IPS-NIHi7 (cell line): ENCODE results near the gene SYT14.
"Not testable (repeated sequence)": the region's sequence is repeated elsewhere in the genome, so short reads cannot be mapped to it uniquely, and the experiment has no call there.

ENCODE experiments used
- DNase-seq: peaks from one replicate; pipeline ENCODE4 v3.0.0; 2012; ENCODE audit warnings: mixed read lengths; ENCODE audit errors: extremely low spot score

The SYT14 gene

DNA sequence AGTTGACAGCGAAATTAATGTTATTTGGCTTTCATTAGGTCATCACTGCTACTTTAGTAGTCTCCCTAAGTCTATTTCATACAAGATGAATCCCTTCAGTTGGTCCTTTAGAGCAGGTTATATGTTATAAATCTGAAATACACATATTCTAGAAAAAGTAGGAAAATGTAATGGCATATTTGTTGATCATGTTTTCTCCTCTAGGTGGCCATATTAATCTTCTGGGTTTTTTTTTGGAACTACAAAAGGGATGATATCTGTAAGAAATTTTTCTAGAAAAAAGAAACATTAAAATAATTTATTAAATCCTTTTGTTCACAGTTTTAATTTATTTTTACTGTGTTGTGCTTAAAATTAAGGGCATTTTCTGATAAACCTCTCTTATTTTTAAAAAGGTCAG is 87.9 kb downstream of the SYT14 start:
- no peak for DNase-seq

DNA sequence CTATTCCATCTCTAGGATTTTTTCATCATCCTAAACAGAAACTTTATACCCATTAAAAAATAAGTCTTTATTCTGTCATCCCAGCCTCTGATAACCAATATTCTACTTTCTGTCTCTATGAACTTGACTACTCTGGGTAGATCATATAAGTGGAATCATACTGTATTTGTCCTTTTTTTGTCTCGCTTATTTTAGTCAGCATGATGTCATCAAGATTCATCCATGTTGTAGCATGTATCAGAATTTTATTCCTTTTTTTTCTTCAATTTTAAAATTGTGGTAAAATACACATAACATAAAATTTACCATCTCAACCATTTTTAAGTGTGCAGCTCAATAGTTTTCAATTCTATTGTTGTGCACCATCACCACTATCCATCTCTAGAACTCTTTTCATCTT is 90.0 kb downstream of the SYT14 start:
- DNase-seq = no peak

DNA sequence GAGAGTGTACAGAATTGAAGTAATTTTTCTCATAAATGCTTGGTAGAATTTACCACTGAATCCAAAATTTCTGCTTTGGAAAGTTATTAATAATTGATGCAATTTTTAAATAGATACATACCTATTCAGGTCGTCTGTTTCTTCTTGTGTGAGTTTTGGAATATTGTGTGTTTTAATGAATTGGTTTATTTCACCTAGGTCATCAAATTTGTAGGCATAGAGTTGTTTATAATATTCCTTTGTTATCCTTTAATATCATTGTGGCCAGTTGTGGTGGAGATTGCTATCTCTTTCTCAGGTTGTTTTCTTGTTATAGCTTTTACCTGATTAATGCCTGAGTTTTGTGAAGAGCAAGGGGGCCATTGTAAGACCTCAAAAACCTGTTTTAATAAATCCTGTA is 93.5 kb downstream of the SYT14 start:
- DNase-seq = no peak

DNA sequence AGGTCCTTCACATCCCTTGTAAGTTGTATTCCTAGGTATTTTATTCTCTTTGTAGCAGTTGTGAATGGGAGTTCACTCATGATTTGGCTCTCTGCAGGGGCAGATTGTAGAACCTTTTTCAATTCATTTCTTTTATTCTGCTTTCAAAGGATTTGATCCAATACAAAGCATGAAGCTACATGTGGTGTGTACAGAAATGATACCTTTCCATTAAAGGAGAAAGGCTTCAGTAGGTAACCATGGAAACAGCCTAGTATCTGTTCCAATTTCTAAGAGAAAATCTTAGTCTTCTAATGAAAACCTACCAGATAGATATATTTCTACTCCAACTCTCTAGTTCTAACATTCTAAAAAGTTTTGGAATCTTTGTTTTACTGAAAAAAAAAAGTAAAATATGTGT is 105.0 kb downstream of the SYT14 start:
- no peak for DNase-seq

DNA sequence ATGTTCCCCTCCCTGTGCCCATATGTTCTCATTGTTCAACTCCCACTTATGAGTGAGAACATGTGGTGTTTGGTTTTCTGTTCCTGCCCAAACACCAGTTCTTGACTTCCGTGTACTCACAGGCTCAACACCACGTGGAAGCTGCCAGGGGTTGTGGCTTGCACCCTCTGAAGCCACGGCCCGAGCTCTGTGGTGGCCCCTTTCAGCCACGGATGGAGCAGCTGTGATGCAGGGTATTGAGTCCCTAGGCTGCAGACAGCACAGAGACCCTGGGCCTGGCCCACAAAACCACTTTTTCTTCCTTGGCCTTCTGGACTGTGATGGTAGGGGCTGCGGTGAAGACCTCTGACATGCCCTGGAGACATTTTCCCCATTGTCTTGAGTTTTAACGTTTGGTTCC is 111.6 kb downstream of the SYT14 start:
- DNase-seq = no peak

DNA sequence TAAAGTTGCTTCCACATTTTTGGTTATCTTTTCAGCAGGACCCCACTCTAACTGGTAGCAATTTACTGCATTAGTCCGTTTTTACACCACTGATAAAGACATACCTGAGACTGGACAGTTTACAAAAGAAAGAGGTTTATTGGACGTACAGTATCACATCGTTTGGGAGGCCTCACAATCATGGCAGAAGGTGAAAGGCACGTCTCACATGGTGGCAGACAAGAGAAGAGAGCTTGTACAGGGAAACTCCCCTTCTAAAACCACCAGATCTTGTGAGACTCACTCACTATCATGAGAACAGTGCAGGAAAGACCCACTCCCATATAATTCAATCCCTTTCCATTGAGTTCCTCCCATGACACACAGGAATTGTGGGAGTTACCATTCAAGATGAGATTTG is 112.5 kb downstream of the SYT14 start:
- not testable (repeated sequence) for DNase-seq

DNA sequence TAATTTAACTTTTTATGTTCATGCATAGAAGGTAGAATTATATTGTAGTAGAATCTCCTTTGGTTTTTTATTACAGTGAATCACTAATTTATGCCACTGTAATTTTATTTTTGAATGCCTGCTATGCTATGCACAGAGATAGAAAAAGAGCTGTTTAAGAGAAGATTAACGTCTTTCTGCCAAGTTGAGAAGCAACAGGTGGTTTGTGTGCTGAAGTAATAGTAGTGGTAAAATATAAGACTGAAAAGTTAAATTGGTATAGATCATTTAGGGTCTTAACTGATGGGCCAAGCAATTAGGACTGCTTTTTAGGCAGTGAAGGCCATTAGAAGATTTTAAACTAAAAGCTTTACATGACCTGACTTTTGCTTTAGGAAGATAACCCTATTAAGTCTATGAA is 115.1 kb downstream of the SYT14 start:
- no peak for DNase-seq

DNA sequence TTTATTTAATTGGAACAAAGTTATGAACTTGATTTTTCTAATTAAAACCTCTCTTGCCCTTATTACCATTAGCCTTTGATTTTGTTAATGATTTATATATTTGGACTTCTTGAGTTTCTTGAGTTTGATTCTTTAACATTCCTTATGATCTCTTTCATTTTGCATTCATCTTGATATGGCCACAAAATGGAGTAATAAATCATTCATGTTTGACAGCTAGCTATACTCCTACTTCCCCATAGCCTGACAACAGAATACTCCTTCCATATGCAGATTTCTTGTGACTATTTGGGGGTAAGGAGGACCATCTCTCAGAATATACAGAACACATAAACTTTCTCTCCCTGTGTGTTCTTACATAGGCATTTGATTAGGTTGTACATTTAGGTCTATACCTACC is 119.6 kb downstream of the SYT14 start:
- no peak for DNase-seq

DNA sequence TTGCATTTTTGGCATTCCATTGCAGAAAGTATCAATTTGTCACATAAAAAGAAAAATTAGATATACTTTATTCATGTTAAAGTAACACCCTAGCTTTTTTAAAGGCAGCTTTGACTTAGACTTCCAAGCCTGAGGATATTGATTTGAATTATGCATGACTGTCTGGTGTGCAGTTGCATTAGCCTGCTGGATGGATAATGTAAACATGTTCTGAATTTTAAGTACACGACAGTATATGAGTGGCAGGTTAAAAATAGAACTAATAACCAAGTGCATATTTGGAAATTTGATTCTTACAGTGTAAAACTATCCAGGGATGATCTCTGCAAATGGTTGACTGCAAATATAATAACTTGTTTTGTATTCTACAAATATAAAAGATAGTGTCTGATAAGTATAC is 124.0 kb downstream of the SYT14 start:
- DNase-seq = no peak

DNA sequence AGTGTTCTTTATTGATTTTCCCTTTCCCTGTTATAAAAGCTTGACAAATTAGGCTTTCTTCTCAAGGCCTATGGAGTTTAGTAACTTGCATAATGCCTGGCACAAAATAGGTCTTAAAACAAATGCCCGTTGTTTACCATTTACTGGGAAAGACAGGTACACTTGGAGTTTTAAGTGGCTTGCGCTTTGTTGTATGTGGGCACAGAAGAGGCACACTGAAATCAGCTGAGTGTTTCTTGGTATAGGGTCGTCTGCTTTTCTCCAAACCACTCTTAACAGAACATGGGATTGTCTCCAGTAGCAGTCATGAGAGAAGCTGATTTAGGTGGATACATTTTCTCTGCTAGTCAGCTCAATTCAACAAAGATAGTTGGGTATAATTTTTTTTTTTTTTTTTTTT is 132.5 kb downstream of the SYT14 start:
- no peak for DNase-seq

DNA sequence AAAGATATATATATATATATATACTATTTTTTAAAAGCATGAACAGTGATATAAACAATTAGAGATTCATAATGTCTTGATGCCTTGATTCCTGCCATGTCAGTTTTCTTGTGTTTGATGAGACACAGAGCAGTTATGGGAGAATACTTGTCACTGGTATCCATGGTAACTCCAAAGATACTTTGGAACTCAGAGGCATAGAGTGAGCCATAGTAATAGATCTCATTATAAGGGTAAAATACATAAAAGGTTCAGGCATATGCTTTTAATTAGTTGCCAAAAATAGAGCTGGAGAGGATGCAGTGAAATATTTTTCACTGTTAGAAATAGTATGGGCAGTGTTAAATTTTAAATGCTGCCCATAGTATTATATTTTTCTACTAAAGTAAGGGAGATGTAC is 134.1 kb downstream of the SYT14 start:
- DNase-seq = no peak

DNA sequence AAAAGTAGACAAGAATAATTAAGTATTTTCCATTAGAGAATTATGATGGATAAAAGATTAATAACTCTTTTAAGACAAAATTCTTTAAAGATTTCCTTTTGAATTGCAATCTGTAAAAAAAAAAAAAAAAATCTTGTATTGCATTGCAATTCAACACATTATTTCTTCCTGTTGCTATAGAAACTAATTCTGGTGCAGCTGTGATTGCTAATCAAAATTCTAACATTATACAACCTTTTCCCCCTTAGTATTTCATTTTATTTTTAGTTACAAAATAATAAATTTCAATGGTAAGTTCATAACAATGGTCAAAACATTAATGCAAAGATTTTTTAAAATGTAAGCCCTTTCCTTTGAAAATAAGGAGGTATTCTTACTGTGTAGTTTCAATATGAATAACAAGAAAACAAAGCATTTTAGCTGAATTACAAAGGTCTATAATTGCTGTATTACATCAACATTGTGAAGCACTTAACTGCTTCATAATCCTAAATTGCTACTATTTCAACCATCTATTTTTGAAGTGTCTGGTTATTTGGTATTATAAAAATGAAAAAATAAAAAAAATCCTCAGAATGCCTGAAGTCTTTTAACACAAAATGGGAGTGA is 135.0 kb downstream of the SYT14 start:
- DNase-seq = no peak

DNA sequence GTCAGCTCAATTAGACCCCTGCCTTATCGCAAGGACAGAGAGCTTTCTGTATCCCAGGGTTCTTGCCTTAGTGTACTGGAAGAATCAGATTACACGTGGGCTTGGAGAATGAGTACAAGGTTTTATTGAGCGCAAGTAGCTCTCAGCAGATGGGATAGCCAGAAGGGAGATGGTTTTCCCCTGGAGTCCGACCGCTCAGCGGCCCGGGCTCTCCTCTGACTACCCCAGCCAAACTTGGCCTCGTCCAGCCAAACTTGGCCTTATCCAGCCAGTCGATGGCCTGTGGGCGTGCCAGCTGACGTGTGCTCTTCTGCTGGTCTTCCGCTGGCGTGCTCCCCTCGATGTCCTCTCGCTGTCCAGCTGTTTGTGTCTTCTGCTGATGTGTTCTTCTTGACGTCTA is 136.9 kb downstream of the SYT14 start:
- no peak for DNase-seq

DNA sequence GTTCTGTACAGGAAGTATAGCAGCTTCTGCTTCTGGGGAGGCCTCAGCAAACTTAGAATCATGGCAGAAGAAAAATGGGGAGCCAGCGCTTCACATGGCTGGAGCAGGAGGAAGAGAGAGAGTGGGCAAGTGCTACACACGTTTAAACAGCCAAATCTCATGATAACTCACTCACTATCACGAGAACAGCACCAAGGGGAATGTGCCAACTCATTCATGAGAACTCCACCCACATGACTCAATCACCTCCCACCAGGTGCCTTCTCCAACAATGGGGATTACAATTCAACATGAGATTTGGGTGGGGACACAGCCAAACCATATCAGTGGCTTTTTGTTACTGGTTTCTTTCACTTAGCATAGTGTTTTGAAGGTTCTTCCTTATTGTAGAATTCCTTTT is 138.6 kb downstream of the SYT14 start:
- no peak for DNase-seq

DNA sequence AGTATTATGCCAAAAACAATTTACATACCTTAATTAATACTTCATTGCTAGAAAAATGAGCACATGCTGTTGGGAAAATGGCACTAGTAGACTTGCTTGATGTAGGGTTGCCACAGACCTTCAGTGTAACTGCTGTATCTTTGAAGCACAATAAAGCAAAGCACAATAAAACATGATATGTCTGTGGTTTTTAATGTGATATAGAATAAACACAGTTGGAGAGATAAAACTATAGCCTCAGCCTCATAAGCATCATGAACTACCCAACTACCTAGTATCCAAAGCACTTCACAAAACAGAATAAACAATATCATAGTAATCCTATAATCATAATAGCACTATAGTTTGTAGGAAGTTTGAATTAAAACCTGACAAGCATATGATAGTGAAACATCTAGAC is 143.5 kb downstream of the SYT14 start:
- DNase-seq = no peak

DNA sequence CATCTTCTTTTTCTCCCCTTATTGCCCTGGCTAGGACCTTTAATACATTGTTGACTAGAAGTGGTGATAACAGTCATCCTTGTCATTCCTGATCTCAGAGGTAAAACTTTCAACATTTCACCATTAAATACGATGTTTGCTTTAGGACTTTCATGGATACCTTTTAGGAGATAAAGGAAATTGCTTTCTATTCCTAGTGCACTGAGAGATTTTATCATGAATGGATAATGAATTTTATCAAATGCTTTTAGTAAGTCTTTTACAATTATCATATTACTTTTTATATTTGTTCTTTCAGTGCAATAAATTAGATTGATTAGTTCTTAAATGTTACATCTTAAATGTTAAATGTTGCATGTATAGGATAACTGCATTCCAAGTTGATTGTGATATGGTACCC is 147.3 kb downstream of the SYT14 start:
- no peak for DNase-seq

DNA sequence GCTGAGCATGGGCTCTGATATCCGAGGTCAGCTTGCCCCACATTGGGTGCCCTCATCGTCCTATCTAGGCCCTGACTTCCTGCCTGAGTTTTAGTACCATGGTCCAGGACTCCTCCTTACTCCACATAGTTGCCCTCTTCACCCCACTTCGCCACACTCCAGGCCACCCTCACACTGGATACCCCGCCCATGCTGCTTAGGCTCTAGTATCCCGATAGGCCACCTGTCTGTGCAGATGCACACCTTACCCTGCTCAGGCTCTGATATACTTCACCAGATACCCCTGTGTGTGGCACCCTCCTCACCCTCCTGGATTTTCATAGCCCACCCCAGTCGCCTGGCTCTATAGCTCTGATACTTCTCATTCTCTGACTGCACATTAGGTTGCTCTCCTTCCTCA is 149.0 kb downstream of the SYT14 start:
- DNase-seq = no peak

DNA sequence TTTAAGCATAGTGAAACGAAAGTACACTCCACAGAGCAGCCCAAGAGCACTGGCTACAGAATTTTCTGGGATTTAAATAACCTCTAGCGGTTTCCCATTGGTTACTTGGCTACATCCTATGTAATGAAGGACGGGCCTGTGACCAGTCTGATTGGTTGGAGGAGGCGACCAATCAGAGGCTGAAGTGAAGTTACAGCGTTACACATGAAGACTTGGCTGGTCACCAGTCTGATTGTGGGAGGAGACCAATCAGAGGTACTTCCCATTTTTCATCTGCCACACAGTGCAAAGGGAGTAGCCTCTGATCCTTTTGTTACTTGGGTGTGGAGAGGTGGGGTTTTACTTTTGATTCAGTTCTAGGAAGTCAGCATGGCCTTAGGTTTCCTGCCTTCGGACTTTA is 151.8 kb downstream of the SYT14 start:
- DNase-seq = no peak

DNA sequence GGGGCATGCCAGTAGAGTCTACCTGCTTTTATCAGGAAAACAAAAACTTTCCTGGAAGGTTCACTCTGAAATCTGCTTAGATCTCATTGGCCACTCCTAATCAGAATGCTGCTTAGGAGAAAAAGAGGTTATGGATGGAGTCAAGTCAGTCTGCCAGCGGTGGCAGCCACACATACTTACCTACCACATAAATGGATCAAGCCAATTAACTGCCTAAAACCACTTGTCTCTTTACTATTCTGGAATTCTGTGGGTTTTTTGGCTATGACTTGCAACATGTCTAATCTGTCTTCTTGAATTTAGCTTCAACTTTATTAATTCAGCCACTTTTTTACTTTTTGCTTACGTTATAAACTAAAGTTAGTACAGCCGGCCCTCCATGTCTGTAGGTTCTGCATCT is 154.3 kb downstream of the SYT14 start:
- no peak for DNase-seq

DNA sequence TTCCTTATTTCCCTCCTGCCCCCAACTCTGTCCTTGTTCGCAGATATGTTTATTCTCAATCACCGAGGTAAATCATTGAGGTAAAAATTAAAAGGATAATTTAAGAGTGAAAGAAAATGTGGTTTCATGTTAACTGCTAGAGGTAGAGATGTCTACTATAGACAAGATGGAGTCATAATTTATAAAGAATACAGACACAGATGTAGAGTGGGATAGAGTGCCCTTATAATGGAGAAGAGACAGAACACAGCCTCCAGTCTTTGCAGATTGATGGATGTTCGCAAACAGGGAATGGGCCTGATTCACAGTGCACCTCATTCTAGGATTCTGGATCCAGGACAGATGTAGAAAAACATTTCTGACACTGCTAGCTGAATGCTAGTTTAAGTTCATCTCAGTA is 155.4 kb downstream of the SYT14 start:
- DNase-seq = no peak

DNA sequence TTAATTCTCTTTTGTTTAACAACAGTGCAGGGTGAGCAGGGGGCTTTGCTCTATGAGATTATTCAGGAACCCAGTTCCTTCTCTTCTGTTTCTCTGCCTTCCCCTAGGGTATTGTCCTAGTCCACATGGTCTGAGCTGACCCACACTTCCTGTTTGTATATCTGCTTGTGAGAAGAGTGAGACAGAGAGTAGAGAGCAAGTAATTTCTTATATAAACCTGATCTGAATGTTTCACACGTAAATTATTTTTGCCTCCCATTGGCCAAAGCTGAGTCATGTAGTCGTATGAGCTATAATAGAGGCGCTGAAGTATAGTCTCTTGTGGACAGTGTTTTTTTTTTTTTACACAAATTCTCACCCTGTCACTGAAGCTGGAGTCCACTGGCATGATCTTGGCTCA is 160.3 kb downstream of the SYT14 start:
- no peak for DNase-seq

DNA sequence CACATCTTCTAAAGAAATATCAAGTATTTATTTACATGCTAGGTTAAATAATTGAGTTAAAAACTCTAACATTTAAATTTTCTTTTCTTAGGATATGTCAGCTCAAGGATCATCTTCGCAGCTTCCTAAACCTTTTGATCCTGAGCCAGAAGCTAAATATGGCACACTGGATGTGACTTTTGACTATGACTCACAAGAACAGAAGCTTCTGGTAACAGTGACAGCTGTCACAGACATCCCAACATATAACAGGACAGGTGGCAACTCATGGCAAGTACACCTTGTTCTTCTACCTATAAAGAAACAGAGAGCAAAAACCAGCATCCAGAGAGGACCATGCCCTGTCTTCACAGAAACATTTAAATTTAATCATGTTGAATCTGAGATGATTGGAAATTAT is 161.9 kb downstream of the SYT14 start:
- DNase-seq = no peak

DNA sequence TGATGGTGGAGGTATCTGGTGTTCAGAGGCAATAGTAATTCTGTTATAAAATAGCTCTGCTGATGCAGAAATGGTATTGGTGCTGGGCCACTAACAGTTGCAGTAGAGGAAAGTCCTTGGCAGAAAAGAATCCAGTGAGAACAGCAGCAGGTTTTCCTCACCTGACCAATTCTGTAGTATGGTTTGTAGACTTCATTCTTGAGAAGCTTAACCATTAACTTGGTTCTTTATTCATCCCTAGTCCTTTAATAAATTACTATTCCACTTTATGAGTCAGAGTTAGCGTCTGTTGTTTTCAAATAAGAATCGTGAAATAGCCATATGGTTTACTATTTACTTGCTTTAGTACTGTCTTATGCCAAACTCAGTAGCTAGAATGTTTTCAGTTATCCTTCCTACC is 166.1 kb downstream of the SYT14 start:
- no peak for DNase-seq

DNA sequence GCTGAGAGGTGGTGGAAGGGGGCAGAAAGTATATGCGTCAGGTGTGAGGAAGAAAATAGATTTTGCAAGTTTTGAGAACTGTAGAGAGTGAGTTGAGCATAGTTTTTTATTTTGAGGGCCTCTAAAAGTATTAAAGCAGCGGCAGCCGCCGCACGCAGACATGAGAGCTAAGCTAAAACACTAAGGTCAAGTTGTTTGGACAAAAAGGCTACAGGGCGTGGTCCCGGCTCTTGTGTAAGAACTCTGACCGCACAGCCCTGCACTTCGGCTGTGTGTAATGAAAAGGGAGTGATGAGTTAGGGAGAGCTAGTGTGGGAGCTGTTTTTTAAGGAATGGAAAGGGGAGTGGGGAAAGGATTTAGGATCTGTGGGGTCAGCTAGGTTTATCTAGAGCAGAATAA is 174.9 kb downstream of the SYT14 start:
- DNase-seq = not testable (repeated sequence)

DNA sequence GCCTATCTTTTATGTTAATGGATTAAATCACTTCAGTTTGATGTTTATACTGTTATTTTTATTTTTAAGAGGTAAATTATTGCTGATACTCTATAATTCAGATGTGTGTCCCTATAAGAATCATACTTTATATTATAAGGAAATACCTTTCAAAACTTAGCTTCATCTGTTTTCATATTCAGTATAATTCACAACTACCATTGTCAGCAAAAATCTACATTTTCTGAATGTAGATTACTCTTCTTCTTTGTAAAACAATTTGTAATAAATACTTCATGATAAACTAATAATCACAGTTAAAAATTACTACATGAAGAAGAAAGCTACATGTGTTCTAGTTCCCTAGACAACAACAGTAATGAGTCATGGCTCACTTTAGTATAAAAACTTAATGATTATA is 179.2 kb downstream of the SYT14 start:
- DNase-seq = no peak
